GM21786 (cell line): Measurements from ENCODE around the gene BTG2.
"Not testable (repeated sequence)": the region's sequence is repeated elsewhere in the genome, so short reads cannot be mapped to it uniquely, and the experiment has no call there.

Experiments used
- ATAC-seq: cut with Tn5 transposase; IDR thresholded peaks from one replicate; pipeline ENCODE4 v1.9.1; 2021; ENCODE audit not compliant: unreplicated experiment

BTG2 gene, protein sequence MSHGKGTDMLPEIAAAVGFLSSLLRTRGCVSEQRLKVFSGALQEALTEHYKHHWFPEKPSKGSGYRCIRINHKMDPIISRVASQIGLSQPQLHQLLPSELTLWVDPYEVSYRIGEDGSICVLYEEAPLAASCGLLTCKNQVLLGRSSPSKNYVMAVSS

DNA sequence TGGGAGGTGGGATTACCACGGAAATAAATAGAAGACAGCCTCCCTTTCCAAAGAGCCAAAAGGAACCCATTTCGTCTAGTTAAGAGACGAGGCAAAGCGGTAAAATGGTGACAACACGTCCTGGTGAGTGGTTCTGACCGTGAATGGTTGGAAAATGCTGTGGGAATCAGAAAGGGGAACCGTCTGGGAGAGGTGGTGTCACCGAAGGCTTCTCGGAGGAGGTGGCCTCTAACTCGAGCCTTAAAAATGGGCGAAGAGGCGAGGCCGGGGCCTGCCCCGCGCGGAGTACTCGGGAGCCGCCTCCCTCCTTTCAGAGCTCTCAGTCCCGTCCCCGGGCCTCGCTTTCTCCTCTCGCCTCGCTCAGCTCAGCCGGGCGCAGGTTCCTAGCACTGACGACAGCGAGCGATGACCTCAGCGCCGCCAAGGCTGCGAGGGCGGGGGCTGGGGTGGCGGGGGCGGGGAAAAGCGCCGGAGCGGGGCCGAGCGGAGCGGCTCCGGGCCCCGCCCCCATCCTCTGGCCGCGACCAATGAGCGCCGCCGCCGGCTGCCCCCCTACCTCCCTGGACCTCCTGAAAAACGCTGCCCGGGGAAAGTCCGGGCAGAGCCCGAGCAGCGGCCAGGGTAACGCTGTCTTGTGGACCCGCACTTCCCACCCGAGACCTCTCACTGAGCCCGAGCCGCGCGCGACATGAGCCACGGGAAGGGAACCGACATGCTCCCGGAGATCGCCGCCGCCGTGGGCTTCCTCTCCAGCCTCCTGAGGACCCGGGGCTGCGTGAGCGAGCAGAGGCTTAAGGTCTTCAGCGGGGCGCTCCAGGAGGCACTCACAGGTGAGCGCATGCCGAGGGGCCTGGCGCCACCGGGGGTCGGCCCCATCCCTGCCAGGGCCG is at the start of gene BTG2:
BTG2 (plus strand) TSS at position 601 of the 890 bp plus-strand sequence; CDS start at position 689, 88 bp downstream.
- peak; percentile 68 for ATAC-seq

DNA sequence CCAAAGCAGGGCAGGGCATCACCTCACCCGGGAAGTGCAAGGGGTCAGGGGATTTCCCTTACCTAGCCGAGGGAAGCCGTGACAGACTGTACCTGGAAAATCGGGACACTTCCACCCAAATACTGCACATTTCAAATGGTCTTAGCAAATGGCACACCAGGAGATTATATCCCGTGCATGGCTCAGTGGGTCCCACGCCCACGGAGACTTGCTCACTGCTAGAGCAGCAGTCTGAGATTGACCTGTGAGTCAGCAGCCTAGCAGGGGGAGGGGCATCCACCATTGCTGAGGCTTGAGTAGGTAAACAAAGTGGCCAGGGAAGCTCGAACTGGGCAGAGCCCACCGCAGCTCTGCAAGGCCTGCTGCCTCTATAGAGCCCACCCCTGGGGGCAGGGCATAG is 48.7 kb upstream of the BTG2 start:
- not testable (repeated sequence) for ATAC-seq

DNA sequence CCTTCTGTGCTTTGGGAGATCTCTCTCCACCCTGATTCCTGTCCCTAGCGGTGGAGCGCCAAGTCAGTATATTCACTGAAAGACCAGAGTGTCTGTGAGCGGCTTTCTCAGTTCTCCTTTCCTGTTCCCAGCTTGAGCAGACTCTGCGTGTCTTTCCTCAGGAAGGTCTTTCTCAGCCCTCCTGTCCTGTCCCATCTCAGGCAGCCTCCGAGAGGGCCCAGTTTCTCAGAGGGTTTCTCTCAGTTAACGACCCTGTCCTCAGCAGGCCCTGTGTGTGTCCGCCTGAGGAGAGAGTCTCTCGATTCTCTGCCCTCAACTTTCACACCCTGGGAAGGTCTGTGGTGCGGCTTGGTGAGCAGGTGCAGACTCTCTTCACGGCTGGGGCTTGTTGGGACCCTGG is 41.8 kb upstream of the BTG2 start:
- no peak for ATAC-seq

DNA sequence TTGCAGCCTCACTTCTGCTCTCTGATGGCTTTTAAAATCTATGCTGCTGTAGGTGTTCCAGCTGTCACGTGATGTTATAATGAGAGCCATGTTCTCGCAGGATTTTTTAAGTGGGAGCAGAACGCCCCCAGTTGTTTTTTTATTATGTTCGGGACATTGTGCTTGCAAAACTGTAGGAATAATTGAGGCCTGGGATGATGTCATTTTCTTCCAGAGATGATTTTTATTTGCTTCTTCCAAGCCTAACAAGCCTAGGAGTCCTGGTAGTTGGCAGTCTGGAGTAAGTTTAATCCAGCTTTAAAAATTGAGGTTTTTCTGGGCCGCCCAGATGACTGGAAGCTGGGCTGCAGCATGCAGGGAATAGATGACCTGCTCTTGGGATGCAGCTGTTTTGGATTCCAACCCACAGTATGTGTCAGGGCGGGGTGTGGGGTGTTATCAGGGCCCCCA is 41.2 kb upstream of the BTG2 start:
- no peak for ATAC-seq

DNA sequence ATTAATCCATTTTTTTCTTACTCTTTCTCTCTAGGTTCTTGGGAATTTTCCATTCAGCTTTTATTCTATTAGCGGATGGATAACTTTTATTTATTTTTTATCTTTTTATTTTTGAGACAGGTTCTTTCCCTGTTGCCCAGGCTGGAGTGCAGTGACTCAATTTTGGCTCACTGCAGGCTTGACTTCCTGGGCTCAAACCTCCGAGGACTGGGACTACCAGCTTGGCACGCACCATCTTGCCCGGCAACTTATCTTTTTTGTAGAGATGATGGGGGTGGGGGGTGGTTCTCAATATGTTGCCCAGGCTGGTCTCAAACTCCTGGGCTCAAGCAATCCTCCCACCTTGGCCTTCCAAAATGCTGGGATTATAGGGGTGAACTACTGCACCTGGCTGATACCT is 39.8 kb upstream of the BTG2 start:
- no peak for ATAC-seq

DNA sequence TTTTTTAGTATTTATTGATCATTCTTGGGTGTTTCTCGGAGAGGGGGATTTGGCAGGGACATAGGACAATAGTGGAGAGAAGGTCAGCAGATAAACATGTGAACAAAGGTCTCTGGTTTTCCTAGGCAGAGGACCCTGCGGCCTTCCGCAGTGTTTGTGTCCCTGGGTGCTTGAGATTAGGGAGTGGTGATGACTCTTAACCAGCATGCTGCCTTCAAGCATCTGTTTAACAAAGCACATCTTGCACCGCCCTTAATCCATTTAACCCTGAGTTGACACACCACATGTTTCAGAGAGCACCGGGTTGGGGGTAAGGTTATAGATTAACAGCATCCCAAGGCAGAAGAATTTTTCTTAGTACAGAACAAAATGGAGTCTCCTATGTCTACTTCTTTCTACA is 39.2 kb upstream of the BTG2 start:
- ATAC-seq = not testable (repeated sequence)

DNA sequence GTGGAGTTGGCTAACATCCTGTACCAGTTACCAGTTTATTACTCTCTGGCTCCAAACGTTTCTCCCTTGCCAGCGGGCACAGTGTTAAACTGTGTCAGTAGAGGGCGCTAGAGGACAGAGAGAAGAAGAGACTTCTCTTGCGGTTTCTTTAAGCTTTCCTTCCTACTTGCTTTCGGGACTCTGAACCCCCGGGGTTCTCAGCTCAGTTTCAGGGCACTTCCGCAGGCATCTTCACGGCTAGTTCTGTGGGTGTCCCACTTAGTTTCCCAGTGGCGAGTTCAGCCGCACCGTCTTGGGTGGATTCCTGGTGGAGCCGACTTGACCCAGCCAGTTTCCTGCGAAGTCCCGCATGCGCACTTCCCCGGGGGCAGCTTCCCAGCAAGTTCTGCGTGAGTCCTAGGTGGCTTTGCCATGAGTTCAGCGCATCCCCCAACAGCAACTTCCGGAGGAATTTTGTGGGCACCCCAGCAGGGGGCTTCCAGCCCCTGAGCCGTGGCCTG is 37.9 kb upstream of the BTG2 start:
- peak; percentile 64 for ATAC-seq

DNA sequence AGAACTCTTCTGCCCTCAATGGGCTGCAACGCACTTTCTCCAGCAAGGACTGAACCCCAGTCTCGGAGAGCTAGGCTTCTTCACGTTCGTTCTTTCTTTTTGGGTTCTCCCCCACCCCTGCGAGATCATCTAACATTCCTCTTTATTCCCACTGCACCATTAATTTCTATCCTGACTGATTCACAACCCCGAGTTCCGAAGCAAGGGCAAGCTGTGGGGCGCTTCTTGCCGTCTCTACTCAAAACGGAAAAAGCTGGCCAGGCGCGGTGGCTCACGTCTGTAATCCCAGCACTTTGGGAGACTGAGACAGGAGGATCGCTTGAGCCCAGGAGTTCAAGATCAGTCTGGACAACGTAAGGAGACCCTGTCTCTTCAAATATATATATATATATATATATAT is 37.4 kb upstream of the BTG2 start:
- no peak for ATAC-seq

DNA sequence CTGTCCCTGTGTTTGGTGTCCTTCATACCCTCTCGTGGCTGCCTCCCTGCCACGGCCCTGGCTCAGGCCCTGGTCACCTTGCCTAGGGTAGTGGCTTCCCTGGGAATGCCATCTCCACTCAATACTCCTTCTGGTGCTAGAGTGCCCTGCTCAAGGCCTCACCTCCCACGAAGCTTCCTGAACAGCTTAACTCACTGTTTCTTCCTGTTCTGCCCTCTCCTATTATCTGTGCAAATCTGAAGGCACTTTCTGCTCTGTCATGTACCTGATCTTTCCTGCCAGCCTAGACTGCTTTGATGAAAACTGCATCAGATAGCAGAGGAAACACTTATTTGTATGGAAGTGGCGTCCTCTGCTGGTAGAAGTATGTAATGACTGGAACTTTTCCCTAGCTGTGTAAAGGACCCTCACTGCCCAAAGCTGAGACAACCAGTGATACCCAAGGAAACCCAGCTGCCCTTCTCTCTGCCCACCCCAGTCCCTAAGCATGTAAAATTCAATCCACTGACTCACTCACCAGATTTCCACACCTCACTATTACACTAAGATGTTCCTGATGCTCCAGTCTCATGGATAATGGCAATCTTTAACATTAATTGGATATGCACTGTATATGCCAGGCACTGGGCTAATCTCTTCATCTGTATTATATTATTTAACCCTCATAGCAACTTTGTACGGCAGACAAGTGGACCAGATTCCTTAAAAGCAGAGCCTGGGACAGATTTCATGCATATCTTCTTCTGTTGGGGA is 36.2 kb upstream of the BTG2 start:
- no peak for ATAC-seq

DNA sequence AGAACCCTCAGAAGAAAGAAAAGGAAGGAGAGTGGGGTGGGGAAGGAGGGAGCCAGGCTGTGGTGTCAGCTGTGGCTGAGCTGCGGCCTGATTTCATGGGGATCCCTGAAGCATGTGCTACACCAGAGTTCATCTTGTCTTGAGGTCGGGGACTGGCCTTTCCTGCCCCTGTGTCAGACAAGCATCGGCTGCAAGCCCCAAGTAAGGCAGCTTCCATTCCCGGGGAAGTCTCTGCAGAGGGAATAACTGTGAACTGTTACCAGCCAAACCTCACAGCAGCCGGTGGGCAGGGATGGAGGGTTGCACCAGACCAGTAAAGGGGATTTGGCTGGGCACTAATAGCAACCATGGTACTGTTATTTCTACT is 35.7 kb upstream of the BTG2 start:
- ATAC-seq = no peak

DNA sequence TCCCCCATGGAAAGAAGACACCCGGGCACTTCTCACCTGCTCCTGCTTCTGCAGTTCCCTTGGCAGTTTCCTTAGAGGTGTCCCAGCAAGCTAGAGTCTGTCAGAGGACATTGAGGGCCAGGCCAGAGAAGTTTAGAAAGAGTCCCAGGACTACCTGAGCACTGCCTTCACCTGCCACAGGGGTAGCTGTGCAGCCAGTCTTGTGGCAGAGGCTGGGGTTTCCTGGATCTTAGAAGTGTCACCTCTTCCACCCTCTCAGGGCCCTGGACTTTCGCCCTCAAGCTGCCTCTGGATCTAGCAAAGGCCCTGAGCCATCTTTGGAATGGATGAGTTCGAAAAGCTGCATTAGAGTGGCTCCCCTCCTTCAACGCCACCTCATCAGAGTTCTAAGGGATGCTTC is 34.9 kb upstream of the BTG2 start:
- no peak for ATAC-seq

DNA sequence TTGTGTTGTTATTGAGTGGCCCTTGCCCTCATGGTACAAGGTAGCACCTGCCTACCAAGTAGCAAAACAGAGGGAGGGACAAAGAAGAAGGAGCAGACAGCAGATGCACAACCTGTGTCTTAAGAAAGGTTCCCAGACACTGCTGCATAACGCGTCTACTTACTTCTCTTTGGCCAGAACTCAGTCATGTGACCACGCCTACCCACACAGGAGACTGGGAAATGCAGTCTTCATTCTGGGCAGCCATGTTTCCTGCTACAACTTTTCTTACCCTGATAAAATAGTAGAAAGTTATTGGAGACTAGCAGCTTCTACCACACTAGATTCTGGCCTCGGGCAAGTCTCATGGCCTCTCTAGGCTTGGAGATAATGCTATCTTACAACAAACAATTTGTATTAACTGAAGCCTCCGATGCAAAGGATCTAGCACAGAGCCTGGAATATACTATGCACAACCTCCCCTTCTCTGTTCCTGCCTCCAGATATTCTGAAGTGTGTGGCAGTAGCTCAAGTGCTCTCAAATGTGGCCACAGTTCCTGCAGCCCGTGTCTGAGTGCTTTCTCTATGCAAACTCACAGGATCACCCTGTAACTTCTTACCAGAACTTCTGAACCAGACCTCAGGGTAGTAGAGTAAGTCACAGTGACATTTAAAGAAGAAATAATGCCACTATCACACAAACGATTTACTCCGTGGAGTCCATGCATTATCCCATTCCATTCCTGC is 34.1 kb upstream of the BTG2 start:
- no peak for ATAC-seq

DNA sequence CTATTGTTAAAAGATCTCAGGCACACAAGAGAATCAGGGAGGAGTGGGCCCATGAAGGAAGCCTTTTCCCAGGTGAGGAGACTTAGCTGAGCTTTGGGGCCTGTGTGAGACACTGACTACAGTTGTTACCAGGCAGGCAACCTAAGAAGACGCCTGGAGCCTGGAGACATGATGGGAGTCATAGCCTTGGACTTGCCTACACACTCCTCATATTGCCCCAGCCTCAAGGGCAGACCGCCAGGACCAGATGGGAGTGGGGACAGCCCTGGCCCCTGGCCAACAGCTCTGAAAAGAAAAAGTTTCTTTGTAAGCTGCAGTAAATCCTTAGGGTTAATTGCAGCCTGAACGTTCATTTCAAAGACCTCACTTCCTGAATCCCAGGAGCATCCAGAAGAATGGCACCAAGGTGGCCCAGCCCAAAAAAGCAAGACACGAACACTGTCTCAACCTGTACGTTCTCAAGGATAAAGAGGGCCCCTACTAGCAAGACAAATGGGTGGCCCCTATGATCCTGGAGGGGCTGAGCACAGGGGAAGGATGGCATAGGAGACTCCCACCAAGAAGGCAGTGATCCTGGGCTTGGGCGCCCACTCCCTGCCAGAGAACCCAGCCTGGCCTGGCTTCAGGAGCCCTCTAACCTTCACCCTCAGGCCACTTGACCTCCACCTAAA is 33.2 kb upstream of the BTG2 start:
- ATAC-seq = no peak

DNA sequence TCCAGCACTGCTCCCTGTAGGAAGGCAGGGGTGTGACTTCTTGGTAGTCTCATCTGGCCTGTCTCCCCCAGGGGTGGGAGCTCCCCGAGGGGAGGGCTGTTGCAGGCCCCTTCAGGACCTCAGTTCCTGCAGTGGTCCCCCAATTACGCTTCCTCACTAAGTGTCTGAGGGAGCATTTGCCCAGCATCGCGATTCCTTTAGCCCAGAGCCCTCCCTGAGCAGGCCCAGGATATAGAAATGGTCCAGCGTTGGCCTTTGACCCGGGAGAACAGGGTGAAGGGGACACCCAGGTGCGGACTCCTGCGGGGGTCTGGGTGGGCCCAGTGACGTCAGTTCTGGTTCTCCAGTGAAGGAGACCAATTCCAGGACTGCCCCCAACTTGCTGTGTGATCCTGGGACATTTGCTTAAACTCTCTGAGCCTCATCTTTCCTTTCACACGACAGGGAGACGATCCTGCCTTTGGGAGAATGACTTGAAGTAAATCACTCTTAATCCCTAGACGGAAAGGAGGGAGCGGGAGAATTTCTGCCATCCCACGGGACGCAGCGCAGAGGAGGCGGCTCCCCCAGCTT is 32.6 kb upstream of the BTG2 start:
- no peak for ATAC-seq

DNA sequence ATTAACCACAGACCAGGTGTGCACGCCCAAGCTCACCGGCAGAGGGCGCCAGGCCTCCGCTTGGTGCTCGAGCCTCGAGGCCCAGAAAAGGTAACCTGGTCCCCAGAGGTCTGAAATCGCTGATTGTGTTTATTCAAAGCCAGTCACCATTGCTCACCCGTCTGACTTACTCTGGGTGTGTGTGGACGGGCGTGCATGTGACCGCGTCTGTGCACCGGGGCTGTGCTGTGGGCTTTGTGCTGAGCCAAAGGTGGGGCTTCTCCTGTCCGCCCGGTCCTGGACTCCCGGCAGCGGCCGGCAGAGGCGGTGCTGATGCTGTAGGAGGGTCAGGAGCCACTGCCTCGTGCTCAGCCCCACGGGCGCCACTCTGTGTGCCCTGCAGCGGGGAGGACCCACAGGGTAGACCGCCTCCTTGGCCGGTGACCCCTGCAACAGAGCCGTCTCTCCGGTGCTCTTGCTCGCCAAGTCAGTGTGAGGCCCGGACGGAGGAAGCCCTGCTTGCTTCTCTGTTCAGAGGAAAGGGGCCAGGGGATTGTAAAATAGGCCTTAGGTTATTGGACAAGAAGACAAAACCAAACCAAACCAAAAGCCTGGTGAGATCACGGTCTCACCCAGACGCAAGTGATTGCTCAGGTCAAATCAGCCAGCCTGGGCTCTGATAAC is 32.0 kb upstream of the BTG2 start:
- peak; percentile 40 for ATAC-seq

DNA sequence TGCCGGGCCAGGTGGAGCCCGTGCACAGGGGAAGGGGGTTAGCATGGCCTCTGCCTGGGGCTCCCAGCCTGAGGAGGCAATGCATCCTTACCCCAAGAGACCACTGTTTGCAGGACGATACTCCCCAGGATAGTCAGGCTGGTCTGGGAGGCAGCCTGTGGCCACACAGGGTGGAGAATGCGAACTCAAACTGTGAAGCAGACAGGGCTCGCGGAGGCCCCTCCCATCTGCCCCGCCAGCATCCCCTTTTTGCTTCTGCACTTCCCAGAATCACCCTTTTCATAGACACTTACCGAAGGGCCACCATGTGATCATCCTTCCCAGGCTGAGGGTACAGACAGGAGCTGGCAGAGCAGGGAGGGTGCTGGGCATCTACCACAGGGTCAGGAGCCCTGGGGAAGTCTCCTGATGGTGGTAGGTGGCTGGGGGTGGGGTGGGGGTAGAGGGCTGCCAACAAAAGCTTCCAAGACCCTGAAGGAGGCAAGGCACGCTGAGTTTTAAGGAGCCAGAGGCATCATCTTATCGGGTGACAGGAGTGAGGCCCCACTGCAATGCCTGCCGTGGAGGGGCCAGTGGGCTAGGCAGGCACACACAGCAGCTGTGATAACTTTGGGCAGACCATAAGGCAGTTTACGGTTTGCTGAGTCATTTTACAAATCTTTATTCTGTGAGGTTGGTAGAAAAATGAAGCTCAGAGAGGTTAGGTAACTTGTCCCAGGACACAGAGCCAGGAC is 31.3 kb upstream of the BTG2 start:
- ATAC-seq = no peak

DNA sequence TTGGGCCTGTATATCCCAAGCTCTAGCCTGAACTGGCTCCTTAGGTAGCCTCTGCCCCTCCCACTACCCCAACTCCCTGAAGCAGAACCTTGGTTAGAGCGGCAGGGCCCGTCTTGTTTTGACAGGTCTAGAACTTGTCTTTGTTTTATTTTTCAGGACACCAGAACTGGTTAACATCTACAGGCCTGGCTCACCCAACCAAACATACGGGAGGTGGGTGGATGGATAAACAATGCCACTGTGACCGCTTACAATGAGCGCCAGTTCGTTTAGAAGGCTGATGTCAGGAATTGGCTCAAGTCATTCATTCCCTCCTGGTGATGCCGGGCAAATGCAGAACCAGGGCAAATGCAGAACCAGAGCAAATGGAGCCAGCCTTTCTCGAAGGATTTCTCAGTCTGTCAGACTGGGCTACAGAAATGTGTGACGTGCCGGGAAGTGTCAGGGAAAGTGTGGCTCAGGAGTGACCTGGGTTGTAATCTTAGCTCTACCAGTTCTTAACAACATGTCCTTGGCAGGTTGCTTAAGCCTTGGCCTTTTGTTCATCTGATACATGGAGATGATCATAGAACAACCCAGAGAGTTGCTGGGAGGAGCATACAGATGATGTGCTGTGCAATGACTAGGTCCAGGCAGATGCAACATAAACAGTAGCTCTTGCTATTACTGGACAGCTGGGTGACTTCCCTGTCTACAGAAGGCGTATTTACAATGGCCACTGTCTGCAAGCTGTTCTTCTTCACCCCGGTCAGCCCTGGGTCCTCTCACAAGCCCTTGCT is 30.5 kb upstream of the BTG2 start:
- ATAC-seq = no peak

DNA sequence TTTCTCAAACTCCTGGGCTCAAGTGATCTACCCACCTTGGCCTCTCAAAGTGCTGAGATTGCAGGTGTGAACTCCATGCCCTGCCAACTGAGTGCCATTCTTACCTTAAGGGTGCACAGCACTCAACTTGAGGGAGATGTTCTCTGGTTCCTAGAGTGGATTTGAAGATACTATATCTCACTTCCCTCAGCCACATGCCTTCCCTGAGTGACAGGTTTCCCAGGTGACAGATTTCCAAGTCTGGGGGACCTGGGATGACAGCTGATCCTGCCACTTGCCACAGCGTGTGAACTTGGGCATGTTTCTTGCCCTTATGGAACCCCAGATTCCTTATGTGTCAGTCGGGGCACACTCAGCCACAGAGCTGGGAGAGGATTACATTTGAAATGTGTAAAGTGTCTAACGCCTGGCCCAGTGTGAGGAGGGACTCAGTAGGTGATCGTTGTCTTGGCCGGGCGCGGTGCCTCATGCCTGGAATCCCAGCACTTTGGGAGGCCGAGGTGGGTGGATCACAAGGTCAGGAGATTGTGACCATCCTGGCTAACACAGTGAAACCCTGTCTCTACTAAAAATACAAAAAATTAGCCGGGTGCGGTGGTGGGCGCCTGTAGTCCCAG is 29.6 kb upstream of the BTG2 start:
- ATAC-seq = no peak
